ENCODE data around the gene PPIL3. TPM values are rescaled to one million over a fixed set of nuclear protein-coding genes. Genes with fewer than 3 reads are reported as not detected.
"Not testable (repeated sequence)": the region's sequence is repeated elsewhere in the genome, so short reads cannot be mapped to it uniquely, and the experiment has no call there.

PPIL3 gene
- total RNA-seq: 22.5 and 23.4 TPM in 2 replicates

- DNase-seq (ENCODE audit: low read depth in 2 of 2): peak; percentile 96 to 97
Measured at GRCh38 chr2:200888704-200889625, at the start of gene PPIL3, which contains the start of gene NIF3L1. PPIL3 (minus strand) TSS chr2:200889077; CDS start chr2:200887615, 1,462 bp downstream. NIF3L1 (plus strand) TSS chr2:200889371; CDS start chr2:200891944, 2,573 bp downstream.

DNA sequence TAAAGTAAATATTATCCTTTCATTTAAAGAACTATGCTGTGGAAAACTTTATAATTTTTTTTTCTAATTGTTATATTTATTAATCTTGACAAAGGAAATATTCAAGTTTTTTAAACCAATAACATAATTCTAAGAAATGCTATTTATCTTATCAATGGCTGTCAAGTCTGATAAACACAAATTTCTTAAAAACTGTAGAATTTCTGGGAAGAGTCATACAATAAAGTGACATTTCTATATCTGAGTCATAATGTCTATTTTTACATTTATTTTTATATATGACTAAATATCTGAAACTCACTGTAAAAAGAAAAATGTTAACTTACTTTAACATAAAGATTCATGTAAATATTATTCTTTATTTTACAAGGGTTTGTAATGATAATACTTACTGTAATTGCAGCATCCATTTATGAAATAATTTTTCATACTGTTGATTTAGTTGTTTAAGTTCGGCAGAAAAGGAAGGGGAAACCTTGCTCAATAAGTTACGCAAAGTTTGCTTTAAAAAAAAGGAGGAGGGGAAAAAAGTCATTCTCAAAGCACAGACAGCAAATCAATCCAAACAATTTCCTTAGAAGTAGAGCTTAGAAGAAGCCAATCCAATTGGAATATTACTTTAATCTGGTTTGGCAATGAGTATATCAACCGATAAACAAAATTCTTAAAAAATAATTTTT lies 42.2 kb upstream of the PPIL3 start:
- no peak for DNase-seq (ENCODE audit: low read depth in 2 of 2)

DNA sequence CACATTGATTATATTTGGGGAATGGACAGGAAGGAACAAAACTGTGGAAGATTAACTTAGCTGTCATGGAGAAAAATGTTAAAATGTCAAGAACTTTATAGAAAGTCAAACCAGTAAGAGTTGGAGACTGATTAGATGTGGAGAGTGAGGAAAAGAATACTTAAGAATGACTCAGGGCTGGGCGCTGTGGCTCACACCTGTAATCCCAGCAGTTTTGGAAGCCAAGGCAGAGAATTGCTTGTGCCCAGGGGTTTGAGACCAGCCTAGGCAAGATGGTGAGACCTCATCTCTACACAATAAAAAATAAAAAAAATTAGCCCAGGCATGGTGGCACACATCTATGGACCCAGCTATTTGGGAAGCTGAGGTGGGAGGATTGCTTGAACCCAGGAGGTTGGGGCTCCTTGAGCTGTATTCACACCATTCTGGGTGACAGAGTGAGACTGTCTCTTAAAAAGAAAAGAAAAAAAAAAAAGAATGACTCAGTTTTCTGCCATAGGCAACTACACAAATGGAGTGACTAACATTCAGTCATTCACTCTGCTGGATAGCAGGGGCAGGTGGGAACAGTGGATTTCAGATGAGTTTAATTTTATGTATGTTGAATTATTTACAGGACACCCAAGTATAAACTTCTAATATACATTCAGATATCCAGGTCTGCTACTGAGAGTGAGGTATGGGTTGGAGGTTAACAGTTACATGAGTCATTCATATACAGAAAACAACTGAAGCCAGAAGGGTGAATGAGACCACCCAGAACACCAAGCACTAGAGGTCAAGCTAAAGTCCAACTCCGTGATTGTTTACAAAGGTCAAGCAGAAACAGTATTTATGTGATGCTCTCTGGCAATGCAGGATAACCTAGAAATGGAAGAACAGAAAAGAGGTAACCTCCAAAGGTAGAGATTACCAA lies 40.7 kb upstream of the PPIL3 start:
- no peak for DNase-seq (ENCODE audit: low read depth in 2 of 2)

DNA sequence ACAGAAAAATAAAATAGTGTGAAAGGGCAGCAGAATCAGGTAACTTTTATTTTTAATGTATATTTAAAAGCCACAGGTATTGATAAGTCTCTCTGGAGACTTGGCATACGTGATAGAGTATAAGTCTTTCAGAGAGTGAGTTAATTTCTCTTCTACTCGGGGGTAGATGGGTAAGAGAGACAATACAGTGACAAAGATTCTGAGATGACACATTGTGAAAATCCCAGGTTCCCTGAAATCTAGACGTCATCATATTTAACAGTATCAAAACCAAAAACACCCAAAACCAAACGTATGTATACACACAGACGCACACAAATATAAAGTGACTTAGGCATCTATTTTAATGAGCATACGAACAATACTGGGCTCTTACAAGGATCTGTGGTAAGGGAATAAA lies 33.6 kb upstream of the PPIL3 start:
- no peak for DNase-seq (ENCODE audit: low read depth in 2 of 2)

- peak; percentile 49 to 64 for DNase-seq (ENCODE audit: low read depth in 2 of 2)
Measured at GRCh38 chr2:200913654-200914053, 24.8 kb upstream of the PPIL3 start.

DNA sequence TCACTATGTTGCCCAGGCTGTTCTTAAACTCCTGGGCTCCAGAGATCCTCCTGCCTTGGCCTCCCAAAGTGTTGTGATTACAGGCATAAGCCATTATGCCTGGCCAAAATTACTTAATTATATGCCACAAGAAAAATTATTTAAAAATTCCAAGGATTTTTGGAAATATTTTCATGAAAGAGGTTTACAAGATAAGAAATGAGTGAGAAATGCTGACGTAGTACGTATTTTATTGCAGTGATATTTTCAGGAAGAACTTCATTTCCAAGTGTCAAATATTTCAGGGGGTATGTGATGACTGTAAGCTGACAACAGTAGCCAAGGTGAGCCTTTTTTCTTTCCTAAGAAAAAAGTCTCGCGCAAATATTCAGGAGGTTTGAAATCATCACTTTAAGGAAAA lies 21.1 kb upstream of the PPIL3 start:
- no peak for DNase-seq (ENCODE audit: low read depth in 2 of 2)

- DNase-seq (ENCODE audit: low read depth in 2 of 2): peak; percentile 65 to 78
Measured at GRCh38 chr2:200905618-200906296, 16.9 kb upstream of the PPIL3 start.

DNA sequence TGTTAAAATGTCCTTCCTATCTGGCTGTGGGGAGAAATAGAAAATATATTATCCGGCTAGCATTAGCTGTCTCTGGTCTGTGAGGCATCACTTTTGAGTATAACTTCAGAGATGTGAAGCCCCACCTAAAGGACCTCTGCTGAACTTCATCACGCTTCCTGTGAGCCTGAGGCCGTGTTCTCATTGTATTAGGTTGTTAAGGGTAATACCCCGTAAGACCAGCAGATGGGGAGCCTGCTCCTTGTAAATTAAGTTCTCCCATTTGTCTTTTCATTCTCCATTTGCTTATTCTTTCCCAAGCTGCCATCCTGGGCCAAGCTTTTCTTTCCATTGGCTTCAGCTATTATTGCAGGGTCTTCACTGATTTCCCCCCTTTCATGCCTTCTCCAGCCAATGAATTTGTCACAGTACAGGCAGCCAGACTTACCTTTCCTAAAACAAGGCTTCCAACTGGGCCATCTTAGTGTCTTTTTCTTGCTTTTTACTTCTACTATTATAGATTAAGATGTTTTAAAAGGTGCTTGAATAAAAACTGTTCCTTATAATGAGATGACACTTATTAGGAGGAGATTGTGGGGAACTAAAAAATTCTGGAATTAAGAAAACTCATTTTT lies 12.7 kb upstream of the PPIL3 start:
- peak; percentile 82 to 91 for DNase-seq (ENCODE audit: low read depth in 2 of 2)

GRCh38 chr2:200899482-200899881 lies 10.6 kb upstream of the PPIL3 start:
- no peak for DNase-seq (ENCODE audit: low read depth in 2 of 2)

GRCh38 chr2:200881715-200882249 lies 7.1 kb downstream of the PPIL3 start:
- not testable (repeated sequence) for DNase-seq (ENCODE audit: low read depth in 2 of 2)

- DNase-seq (ENCODE audit: low read depth in 2 of 2): no peak
Measured at GRCh38 chr2:200878289-200878880, 10.5 kb downstream of the PPIL3 start.

- no peak for DNase-seq (ENCODE audit: low read depth in 2 of 2)
Measured at GRCh38 chr2:200877443-200877842, 11.4 kb downstream of the PPIL3 start.

GRCh38 chr2:200873560-200873959 lies 15.3 kb downstream of the PPIL3 start:
- DNase-seq (ENCODE audit: low read depth in 2 of 2): no peak

DNA sequence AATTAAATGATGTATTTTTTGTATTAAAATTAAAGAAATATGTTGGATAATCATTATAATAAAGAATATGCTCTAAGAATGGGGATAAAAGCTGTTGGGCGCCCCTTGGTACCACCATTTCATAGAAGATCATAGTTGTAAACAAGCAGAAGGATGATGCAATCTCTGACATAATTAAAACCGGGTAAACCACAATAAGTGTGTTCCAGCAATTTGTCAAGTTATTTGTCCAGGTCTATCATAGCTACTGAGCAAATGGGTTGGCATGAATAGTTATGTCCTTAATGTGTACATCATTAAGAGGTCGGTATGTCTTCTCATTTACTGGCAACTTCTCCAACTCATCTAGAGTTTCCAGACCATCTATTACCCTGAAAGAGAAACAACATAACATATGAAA lies 17.7 kb downstream of the PPIL3 start:
- DNase-seq (ENCODE audit: low read depth in 2 of 2): no peak

DNA sequence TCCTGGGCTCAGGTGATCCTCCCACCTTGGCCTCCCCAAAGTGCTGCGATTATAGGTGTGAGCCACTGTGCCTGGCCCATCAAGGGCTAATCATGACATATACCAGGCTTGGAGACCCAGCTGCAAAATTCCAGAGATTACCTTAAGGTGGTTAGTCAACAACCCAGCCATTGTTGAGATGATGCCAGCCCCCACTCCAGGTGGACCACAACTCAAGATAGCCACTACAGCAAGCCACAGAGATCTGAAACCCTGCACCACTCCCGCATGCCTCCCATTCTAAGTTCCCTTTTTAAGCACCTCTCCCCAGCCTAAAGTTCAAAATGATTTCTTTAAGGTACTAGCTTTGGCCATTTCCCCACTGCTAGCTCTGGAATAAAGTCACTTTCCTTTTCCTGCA lies 19.9 kb downstream of the PPIL3 start:
- DNase-seq (ENCODE audit: low read depth in 2 of 2): no peak

DNA sequence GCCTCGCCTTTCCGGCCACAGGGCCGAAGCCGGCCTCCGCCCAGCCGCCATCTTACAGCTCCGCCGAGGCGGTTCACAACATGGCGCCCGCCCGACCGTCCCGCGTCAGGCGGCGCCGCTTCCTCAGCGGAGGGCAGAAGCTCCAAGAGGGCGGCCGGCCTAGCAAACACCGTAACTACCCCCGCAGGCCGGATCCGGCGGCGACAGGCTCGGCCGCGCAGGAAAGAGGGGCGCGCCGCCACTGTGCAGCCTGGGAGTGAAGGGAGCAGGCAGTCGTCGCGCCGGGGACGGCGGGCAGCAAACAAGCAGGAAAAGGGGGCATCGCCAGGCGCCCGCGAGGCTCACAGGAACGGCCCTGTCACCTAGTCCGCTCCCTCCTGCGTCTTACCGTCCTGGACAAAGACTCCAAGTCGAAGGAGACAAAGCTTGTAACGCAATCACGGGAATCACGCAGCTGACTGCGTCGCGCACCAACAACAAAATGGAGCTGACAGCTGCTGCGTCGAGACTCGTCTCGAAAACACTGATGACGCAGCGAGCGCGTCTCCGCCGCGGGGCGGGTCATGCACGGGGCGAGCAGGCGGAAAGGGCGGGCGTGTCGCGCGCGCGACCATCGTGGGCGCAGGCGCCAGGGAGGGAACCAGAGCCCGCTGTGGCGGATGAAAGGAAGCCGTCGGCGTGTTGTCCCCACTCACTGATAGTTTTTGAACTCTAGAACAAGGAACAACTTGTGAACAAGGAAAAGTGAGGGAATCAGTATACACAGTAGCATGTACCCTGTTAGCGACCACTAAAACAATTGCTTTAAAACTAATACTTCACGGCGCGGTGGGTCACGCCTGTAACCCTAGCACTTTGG lies 24.5 kb downstream of the PPIL3 start, which contains the start of gene CLK1:
Gene CLK1, minus strand, starts transcription at position 483 of the 859 bp plus-strand sequence. CDS start 2,796 bp downstream, outside the sequence.
- DNase-seq (ENCODE audit: low read depth in 2 of 2): peak; percentile 90 to 94

- peak in 1 of 2 donors; percentile 25 for DNase-seq (ENCODE audit: low read depth in 2 of 2)
Measured at GRCh38 chr2:200863782-200864175, 25.1 kb downstream of the PPIL3 start.

GRCh38 chr2:200862532-200863000 lies 26.3 kb downstream of the PPIL3 start:
- peak; percentile 57 to 85 for DNase-seq (ENCODE audit: low read depth in 2 of 2)
